HG03558 (cell line): Measurements from ENCODE around the gene DHRS3.

Source experiments
- ATAC-seq: cut with Tn5 transposase; IDR thresholded peaks from one replicate; pipeline ENCODE4 v1.9.1; 2021; ENCODE audit warnings: moderate number of reproducible peaks; ENCODE audit not compliant: unreplicated experiment; ENCODE audit errors: extremely low read depth

The DHRS3 gene

DNA sequence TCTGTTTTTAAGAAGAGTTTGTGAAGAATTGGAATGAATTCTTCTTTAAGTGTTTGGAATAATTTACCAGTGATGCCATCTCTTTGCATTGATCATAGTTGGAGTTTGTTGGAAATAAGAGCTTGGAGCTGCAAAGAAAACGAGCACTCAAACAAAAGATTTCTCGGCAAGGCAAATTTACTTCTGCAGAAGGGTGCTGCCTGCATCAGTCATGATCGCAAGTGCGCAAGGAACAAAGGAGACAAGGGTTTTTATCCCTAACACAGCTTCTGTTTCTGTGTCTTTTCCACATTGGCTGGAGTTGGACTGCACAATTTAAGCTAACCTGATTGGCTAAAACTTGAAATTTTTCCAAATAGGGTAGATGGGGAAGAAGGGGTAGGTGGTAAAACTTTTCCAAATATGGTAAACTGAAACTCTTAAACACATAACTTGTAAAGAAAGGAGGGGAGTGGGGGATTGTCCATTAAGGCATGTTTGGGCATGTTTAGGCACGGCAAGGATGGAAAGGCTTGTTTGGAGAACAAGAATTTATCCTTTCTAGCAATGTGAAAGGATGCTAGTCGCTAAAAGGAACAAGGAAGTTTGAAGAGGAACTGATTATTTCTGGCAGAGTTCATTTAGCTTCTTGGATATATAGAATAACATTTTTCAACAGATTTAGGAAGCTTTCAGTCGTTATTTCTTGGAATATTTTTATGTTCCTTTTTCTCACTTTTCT lies 22.4 kb upstream of the DHRS3 start:
- ATAC-seq: no peak

DNA sequence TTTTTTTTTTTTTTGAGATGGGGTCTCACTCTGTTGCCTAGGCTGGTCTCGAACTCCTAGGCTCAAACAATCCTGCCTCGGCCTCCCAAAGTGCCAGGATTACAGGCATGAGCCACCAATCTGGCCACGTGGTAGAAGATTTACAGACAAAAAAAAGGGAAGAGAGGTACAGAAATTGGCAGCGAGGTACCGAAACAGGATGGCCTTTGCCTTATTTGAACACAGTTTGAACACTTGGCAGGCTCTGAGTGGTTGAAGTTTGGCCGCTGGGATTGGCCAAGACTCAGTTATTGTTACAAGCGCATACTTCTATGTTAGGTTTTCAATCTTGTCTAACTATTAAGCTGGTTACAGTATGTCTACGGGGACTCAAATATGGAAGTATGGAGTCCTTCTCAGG lies 19.7 kb upstream of the DHRS3 start:
- ATAC-seq: no peak

DNA sequence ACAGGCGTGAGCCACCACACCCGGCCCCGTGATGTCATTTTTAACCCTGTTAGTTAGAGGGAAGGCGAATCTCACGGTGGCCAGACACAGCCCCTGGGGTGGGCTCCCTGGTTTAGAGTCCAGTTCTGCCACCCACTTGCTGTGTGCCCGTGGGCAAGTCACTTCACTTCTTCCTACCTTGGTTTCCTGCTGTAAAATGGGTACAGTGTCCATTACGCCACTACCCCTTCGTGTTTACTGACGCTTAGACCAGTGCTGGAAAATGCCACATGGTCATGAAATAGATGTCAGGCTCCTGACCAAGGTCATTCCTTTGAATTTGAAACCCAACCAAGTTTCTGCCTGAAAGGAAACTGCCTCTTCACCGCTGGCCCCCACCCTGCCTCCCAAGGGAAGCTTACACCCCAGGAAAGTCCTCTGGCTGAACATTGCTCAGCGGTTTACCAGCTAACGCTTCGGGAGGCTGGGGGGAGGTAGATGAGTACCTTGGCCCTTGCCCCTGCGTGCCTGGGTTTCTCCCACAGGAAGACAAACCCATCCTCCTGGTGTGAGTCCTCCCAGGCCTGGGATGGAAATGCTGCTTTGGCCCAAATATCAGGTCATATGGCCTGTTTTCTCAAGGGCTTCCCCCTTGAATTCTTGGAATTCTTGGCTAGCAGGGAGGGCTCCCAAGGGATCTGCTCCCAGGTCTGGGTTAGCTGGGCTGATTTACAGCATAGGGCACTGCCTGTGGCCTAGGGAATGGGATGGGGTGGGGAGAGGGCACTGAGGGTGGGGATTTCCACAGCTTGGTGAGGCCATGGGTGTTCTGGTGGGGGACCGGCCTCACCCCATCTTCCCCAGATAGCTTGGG lies 18.3 kb upstream of the DHRS3 start:
- no peak for ATAC-seq

DNA sequence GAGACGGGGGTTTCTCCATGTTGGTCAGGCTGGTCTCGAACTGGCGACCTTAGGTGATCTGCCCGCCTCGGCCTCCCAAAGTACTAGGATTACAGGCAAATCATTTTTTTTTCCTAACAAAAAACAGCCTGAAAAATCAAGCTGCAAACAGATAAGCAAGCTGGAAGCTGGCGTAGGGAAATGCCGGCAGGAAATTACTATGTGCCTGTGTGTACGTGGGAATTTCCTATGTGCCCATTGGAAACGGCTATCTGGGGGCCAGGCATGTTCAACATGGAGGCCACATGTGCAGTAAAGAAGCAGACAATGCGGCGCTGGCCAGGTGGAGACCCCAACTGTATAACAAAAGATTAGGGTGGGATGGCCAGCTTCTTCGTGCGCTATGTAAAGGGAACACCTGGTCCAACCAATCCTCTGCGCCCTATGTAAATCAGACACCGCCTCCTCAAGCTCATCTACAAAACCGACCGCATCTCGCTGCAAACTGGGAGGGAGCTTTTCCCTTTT lies 16.7 kb upstream of the DHRS3 start:
- no peak for ATAC-seq

DNA sequence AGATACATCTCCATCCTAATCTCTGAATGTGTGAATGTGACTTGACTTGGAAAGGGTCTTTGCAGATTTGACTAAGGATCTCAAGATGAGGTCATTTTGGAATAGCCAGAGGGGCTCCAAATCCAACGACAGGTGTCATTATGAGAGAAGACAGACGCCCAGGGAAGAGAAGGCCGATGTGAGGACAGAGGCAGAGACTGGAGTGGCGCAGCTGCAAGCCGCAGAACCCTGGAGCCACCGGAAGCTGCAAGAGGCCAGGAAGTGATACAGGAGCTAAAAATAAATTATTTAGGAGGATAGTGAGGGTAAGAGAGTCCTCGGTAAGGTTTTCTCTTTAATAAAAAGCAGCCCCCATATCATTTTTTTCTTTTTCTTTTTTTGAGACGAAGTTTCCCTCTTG lies 16.1 kb upstream of the DHRS3 start:
- ATAC-seq: no peak

DNA sequence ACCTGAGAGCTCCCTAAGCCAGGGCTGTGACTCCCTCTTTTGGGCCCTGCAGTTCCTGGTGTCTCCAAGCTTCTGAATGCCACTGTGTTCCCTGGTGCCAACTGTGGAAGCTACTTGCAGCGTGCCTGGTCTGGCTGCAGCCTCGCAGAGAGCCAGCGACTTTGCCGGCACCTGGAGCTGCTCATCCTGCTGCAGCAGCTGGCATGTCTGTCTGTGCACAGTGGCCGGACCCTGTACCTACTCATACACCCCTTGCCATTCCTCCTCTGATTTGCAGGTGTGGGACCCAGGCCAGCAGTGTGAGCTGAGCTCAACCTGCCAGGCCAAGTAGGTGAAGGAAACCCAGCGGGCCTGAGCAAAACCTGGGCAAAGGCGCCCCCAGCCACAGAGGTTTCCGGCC lies 13.6 kb upstream of the DHRS3 start:
- ATAC-seq: no peak

DNA sequence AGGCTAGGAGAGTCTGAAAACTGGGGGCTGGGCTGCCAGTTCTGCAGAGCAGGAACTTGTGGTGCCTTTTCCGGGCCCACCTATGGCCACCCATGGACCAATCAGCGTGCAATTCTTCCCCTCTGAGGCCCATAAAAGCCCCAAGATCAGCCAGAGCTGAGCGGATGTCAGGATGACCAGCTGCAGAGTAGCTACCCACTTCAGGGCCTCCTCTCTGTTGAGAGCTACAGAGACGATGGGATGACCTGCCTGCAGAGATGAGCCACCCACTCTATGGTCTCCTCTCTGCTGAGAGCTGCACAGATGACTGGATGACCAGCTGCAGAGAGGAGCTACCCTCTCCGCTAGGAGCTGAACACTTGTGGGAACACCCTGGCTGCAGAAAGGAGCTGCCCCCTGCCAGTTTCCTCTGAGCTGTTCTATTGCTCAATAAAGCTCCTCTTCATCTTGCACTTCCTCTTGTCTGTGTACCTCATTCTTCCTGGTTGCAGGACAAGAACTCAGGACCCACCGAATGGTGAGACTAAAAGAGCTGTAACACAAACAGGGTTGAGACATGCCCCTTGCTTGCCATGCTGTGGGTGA lies 13.0 kb upstream of the DHRS3 start:
- ATAC-seq: no peak

DNA sequence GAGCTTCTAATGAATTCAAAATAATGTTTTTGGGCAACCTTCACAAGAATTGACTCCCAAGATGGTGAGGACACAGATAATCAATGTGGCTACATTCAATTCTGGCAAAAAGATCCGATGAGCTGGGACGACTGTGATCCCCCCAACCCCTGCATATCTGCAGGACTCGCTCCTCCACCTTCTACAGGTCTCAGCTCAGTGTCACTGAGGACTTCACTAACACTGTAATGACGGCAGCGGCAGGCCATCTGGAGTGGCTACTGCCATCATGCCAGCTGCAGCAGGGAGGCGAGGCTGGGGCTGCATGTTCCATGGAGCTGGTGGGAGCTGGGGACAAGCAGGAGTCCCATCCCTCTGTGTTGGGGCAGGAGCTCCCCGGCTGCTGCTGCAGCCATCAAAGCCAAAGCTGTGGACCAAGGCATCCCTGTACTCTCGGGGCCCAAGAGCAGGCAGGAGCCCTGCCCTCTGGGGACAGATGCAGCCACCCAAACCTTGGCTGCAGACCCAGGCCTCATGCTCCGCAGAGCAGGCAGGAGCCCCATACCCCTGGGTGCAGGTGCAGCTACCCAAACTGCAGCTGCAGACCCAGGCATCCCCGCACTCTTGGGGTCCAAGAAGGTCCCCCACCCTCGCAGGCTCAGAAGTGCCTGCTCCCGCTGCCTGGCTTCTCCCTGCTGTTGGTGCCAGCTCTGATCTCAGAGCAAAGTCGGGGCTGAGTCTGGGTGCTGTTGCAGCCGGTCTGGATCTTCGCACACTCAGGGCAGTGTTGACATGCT lies 12.2 kb upstream of the DHRS3 start:
- no peak for ATAC-seq

DNA sequence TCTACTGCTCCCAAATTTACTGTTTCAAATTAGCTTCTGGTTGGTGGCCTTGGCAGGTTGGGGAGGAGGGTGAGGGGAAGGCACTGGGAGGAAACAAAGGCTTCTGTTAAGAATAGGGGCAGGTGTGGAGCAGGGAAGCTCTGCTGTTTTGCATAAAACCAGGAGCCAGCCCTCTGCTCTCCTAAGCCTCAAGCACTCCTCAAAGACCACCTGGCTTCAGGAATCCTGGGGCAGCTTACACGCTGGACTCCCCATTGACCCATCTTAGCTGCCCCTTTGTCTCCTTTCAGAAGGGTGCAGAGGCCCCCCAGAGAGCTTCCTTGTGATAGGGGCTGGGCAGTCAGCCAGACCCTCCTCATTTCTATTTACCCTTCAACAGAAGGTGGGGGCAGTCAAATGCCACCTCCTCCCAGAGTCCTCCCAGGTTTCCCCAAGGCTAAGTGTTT lies 11.5 kb upstream of the DHRS3 start:
- ATAC-seq: no peak

DNA sequence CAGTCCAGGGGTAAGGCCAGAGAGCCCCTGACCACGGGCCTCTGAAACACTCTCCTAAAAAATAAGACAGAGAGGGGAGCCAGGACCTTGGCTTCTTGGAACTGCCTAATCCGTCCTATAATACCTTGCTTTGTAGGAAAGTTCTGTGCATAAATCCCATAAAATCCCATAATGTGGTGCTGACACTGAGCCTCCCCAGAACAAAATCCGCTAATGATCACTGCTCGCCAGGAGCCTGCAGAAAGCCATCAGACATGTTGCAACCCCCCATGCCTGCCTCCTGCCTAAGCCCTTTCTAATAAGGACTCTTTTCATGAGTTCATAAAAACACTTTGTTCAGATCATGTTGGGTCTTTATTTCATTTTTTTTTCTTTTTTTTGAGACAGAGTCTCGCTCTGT lies 9.3 kb upstream of the DHRS3 start:
- no peak for ATAC-seq

DNA sequence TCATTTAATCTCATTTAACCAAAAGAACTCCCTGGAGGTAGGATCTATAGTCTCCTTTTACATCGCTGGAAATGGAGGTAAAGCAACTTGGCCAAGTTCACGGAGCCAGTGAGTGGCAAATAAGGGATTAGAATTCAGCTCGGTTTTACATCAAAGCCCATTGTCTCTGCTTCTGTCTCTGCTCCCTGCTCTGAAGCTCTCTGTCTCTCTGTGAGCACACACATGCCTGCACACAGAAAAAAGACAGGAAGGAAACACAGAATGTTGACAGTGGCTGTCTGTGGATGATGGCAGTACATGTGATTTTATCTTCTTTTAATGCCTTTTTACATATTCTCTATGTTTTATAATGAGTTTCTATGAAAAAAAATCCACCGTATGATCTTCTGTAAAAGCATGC lies 8.9 kb upstream of the DHRS3 start:
- no peak for ATAC-seq

DNA sequence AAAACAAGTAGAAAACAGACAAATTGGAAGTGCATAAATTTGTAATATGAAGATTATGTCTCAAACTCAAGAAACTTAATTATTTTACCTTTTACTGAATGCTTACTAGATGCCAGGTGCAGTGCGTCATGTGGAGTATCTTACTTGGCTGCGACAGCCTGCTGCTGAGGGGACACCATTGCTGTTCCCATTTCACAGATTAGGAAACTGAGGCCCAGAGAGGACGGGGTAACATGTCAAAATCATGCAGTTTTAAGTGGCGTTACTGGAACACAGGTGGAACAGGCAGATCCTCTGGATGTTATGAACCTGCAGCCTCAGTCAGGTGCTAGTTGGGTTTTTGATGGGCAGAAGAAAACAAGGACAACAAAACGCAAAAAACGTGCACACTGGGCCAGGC lies 7.3 kb upstream of the DHRS3 start:
- ATAC-seq: no peak

DNA sequence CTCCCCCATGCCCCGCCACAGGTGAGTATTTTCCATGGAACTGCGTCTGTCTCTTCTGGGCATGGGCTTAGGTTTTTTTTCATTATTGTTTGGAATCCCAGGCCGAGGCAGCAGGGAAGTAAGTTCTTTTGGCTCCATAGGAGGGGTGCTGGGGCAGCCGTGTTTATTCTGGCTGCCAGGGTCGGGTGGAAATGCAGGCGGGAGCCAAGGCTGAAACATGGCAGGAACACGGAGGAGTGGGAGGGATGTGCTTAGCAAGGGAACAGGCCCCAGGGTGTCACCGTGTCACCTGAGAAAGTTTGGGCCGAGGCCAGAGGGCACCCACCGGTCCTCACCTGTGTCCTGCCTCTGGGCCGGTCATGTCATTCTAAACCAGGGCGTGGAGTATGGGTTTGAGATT lies 4.5 kb upstream of the DHRS3 start:
- ATAC-seq: no peak

DNA sequence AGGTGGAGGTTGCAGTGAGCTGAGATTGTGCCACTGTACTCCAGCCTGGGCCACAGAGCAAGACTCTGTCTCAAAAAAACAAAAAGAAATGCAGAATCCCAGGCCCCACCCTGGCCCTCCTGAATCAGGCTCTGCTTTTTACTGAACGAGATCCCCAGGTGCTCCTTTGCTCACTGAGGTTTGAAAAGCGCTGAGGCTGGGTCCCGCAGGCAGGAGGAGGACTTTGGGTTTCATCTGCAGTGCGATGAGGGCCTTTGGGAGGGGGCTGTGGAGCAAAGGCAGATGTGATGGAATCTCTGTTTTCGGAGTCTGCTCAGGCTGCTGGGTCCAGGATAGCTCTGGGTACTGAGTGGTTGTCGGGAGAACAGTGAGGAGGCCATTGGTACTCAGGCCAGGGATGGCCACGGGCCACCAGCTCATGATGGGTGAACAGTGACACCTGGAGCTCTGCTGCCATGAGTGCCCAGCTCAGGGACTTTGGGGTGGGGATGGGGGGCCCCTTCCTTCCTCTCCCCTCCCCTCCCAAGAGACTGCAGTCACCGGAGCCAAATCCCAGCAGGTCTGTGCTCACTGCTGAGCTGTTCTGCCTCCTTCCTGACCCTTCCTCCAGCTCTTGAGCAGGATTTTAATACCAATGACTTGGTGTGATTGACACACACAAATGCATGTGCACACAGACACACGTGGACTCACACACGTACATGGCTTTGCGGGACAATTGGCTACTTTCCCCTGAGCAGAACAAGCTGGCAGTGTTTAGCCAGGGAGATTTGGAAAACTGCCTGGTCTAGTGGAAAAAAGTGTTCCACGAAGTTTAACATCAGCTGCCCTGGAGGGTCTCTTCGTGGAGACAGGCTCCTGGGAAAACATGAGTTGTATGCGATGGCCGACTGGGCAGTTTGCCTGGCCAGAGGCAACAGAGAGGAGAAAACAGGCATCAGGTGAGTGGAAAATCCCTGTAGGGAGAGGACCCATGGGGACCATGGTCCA lies 3.6 kb upstream of the DHRS3 start:
- ATAC-seq: no peak

DNA sequence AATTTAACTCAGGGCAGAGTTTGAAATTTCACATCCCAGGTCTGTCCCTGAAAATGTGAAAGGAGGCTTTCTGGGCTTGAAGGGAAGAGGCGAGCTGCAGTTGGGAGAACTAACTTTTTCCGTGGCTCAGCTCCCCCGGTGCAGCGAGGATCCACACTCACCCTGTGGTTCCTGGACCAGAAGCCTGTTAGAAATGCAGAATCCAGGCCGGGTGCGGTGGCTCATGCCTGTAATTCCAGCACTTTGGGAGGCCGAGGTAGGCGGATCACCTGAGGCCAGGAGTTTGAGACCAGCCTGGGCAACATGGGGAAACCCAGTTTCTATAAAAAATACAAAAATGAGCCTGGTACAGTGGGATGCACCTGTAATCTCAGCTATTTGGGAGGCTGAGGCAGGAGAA lies 2.9 kb upstream of the DHRS3 start:
- no peak for ATAC-seq

DNA sequence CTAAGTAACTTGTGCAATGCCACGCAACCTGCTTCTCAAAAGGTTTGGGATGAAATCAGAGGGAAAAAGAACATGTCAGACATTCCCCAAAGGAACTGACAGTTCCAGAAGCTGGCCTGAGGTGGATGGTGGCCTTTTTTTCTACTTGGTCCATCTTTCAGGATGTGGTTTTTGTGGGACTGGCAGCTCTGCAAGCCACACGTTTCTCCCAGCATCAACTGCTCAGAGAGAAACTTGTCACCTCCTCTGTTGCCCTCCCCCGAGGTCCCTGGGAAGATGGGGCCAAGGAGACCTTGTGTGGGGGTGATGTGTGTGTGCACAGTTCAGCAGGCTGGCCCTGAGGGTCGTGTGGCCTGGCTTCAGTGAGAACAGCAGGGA lies 2.5 kb upstream of the DHRS3 start:
- no peak for ATAC-seq

DNA sequence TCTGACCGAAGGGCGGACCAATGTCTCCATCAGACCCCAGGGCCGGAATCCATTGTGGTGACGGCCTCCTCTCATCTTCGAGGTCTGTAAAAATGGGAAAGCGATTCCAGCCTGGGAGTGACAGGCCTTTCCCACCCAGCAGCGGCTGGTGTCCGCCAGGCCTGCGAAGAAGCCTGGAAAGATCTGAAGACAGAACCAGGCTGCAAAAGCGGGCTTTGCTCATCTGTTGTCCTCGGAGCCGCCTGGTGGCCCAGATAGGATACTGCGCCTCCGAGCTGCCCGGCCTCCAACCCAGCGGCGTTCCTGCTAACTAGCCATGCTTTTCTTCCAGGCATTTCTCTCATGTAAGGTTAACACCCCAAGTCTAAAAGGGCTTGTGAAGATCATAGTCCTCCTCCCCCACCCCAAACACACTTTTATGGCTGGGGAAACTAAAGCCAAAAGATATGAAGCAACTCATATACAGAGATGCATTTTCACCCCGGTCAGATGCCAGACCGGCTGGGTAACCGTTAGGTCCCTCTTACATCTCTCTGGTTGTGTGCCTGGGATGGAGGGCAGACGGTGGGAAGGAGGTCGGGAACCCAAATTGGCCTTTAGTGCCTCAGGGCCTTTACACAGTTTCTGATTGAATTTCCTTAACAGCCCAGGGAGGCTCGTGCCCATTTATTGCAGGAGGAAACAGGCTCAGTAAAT lies 1.9 kb upstream of the DHRS3 start:
- no peak for ATAC-seq

DNA sequence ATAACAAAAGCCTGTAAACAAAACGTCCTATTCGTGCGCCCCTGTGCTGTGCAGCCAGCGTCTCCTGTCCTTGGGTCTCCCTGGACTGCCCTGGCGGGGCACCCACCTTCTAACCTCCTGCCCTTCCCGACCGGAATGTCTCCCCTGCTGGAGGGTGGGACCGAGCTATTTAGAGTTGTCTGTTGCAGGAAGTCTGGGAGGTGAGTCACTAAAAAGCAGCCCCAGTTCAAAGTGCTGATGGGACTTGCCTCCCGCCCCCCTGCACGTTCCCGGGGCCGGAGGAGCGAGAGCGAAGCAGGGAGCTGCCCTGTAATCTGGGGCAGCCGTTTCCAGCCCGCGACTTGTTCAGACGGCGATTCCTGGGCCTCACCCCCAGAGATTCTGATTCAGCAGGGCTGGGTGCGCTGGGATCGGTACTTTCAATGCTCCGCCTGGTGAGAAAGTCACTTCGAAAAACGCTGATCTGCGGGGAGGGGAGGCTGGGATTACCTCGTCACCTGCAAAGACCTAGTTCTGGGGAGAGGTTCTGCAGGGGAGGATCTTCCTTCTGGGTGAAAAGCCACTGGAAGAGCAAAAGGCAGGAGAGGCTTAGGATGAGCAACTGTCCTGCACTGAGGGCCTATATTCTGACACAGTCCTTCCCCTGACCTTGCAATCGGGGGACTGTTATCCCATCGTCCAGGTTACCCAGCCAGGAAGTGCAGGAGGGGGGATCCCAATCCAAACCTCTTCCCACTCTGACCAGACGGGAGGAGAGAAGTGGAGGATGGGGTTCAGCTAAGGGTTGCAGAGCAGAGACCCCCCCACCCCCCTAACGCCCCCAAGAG lies 1.2 kb upstream of the DHRS3 start:
- no peak for ATAC-seq
